NCI-H1694 (cell line): ENCODE data around the gene ADAMTS9.

Experiments
- DNase-seq: peaks from one replicate; lab custom pipeline; 2025; lab: John Stamatoyannopoulos, UW

ADAMTS9 gene

GRCh38 chr3:64490180-64490724 lies 197.5 kb downstream of the ADAMTS9 start:
- no peak for DNase-seq

- no peak for DNase-seq
Observed at GRCh38 chr3:64489361-64490044, 198.3 kb downstream of the ADAMTS9 start.

GRCh38 chr3:64488939-64489338 lies 198.9 kb downstream of the ADAMTS9 start:
- no peak for DNase-seq

- DNase-seq, result peak; percentile 45
Observed at GRCh38 chr3:64484289-64484992, 203.4 kb downstream of the ADAMTS9 start.

GRCh38 chr3:64483467-64483866 lies 204.3 kb downstream of the ADAMTS9 start:
- no peak for DNase-seq

GRCh38 chr3:64475037-64475436 lies 212.8 kb downstream of the ADAMTS9 start:
- DNase-seq, result no peak

- no peak for DNase-seq
Observed at GRCh38 chr3:64473466-64473865, 214.3 kb downstream of the ADAMTS9 start.

- no peak for DNase-seq
Observed at GRCh38 chr3:64470436-64470835, 217.4 kb downstream of the ADAMTS9 start.

GRCh38 chr3:64467255-64467944 lies 220.4 kb downstream of the ADAMTS9 start:
- DNase-seq, result no peak
